EH (cell line): ENCODE measurements around the gene PI3.

Experiments
- DNase-seq: peaks from one replicate; pipeline ENCODE4 v3.0.0-alpha.2; 2015; ENCODE audit warnings: low read depth

The PI3 gene

DNA sequence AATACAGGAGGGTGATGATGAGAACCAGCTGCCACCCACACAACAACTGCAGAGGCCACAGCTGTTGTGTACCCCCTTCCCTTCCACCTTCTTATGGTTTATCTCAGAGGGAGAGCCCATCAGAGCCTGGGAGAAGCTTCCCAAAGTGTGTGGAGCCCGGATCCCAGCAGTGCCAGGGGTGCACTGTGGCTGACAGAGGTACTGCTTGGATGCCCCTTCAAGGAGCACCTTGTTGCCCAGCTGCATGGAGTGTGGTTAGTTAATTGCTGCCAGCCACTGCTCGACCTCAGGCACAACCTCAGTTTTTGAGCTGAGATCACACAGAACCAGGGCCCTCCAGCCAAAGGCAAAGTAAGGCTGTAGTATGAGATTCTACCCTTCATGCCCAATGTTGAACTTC is 13.0 kb downstream of the PI3 start:
- no peak for DNase-seq

DNA sequence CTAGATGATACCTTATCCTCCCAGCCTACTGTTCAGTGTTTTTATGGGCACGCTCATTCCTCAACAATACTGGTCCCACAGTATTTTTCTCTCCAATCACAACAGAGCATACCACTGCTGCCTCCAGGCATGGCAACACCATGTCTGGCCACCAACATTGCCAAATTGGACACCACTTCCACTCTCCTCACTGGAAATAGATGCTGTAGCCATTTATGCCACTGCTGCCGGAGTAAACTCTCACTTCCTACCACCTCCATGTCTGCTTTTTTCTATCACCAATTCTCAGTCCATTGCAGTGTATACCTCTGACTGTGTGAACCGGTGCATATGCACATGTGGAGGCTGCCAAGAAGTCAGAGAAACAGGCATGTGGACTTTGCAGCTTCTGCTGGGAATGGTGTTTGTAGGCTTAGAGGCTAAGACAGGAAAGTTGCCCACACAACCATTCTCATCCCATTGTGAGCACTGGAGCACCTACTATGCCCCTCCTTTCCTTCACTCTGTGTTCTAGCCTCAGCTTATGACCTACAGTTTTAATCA is 14.4 kb downstream of the PI3 start:
- no peak for DNase-seq

DNA sequence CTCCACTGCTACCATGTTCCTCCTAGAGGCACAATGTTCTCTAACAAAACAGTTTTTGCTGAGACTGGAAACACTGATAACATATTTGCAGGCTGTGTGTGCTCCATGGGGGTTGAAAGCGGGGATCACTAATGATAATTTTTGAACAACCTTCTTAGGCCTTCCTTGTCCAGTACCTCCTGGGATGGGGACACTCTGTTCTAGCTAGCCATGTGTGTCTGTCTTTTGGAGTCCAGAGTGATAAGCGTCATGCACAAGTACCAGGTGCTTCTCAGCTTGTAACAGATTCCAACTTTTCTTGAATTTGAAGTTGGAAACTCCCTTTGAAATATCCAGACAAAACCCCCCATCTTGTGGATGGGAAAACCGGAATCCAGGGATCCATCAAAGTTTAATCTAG is 15.2 kb downstream of the PI3 start:
- no peak for DNase-seq

DNA sequence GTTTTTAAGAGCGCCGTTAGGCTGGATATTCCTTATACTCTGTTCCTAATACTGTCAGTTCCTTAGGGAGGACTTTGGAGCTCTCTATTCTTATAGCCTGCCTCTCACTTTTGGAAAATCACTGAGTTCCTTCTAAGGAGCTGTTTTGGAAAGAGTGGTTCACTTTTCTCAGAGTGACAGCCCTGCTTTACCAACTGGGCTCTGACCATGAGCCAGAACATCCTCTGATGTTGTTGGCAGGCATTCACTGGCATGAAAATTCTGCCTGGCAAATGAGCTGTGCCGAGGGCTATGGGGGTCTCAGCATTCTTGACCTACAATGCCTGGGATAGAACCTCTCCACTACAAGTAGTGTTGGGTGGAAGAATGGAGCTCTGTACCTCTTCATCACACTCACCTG is 17.2 kb downstream of the PI3 start:
- no peak for DNase-seq

DNA sequence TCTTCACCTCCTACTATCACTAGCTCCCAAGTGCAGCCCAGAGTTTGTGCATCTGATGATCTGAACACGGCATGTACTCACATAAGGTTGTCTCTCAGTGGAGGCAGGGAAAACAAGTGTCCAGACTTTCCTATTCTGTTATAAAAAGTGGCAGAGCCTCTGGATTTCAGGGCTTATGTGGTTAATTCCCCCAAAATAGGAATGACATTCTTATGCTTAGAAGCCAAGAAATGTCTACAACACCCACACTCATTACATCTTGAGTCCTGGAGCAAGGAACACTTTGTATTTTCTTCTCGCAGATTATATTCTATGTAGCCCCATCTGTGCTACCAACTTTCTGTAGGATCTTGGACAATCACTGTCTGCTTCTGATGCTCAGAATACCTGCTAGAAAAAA is 18.6 kb downstream of the PI3 start:
- DNase-seq = no peak

DNA sequence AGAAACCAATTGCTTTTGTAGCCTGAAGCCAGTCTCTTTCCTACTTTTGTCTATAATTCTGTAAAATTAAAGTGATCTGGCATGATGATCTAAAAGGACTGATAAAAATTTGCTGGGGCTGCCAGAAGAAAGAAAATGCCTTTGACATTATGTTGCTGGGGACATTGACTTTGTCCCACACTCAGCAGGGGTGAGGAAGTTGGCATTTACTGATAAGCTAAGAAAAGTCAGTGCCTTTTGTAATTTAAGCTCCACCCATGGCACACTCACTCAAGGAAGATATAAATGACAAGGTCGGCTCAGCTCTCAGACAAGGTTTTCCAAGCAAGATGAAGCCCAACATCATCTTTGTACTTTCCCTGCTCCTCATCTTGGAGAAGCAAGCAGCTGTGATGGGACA is 32.0 kb downstream of the PI3 start, which contains the start of gene SEMG1:
TSS of gene SEMG1 (plus strand) at position 309 of the 400 bp plus-strand sequence. CDS start at position 330, 21 bp downstream.
- DNase-seq = no peak

DNA sequence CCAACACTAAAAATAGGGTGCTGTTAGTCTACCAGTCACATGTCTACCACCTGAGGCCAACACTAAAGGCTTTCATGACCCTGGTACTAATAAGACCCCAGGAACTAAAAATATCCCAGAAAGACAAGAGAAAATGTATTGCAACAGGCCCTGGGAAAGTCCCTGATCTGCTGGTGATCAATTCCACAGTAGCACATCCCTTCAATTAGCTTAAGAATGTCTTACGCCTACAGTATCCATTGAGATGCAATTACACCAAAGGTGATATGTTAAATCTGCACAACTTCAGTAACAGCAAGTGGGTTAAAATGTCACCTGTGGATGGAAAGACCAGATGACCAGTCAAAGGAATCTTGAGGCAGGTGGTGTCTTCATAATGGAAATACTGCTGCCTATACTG is 35.2 kb downstream of the PI3 start:
- no peak for DNase-seq

DNA sequence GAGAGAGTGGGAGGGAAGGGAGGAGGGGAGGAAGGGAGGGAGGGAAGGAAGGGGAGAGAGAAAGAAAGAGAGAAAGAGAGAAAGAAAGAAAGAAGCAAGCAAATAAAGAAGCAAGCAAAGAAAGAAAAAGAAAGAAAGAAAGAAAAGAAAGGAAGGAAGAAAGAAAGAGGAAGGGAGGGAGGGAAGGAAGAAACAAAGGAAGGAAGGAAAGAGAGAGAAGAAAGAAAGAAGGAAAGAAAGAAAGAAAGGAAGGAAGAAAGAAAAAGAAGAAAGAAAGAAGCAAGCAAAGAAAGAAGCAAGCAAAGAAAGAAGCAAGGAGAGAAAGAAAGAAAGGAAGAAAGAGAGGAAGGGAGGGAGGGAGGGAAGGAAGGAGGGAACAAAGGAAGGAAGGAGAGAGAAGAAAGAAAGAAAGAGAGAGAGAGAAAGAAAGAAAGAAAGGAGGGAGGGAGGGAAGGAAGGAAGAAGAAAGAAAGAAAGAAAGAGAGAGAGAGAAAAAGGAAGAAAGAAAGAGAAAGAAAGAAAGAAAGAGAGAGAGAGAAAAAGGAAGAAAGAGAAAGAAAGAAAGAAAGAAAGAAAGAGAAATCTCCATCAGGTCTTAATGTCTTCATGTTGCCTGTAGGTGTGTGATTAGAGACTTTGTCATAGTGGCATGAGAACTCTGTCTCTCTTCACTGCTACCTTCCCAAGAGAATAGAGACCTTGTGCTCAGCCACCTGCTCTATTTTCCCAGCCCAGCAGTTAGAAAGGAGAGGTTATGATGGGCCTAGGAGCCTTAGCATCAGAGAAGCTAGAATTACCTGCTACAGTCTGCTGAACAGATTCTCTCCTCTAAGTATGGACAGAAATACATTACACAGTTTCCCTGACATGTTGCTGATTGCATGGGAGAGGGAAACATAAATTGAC is 37.1 kb downstream of the PI3 start:
- no peak for DNase-seq

DNA sequence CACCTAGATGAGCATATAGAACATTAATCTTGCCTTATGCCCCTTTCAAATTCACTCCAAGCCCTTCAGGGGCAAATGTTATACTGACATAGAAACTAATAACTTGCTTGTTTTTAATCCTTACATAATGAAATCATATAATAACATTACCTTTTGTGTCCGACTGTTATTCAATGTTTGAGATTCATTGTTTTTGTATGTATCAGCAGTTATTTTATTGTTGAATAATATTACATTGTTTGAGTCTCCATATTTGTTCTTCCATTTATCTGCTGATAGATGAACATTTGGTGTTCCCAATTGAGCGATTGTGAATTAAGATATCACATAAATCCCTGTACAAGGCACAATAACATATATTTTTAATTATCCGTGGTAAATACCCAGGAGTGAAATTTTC is 38.1 kb downstream of the PI3 start:
- DNase-seq = no peak

DNA sequence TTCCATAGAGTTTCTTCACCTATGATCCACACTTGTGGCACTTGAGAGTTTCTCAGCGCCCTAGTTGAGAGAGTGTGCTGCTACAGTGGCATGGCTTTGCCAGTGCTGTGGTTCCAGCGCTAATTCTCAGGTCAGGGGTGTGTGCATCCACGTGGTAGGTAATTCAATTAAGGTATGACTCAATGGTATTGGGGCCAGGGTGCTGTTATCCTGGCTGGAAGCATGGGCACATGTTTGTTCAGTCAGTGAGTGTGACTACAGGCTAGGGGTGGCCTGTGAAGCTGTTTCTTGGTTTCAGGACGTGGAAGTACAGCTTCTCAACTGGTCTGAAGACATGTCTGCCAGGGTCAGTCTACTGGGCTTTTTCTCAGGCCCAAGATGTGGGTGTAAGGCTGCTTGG is 43.4 kb downstream of the PI3 start:
- DNase-seq = no peak

DNA sequence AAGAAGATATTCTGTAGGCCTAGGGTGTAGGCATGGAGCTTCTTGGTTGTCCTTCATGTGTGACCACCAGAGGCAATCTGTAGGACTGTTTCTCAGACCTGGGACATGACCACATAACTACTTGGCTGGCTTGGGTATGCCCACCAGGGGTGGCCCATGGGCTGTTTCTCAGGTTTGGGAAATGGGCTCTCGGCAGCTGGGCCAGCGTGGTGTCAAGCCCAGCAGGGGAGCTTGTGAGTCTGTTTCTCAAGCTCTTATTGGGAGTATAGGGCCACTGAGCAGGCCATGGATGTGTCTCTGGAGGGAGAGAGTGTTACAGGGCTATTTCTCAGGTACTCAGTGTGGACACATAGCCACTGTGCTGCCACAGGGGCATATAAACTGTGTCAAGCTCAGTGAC is 43.9 kb downstream of the PI3 start:
- no peak for DNase-seq

DNA sequence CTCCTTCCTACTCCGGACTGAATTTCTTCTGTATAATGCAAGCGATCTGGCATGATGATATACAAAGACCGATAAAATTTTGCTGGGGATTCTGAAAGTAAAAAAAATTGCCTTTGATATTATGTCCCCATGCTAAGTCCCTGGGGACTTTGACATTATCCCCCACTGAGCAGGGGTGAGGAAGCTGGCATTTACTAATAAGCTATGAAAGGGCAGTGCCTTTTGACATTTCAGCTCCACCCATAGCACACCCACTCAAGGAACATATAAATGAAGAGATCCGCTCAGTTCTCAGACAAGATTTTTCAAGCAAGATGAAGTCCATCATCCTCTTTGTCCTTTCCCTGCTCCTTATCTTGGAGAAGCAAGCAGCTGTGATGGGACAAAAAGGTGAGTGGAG is 46.4 kb downstream of the PI3 start, which contains the start of gene SEMG2:
TSS of gene SEMG2 (plus strand) at position 298 of the 400 bp plus-strand sequence. CDS start at position 315, 17 bp downstream.
- DNase-seq = no peak

DNA sequence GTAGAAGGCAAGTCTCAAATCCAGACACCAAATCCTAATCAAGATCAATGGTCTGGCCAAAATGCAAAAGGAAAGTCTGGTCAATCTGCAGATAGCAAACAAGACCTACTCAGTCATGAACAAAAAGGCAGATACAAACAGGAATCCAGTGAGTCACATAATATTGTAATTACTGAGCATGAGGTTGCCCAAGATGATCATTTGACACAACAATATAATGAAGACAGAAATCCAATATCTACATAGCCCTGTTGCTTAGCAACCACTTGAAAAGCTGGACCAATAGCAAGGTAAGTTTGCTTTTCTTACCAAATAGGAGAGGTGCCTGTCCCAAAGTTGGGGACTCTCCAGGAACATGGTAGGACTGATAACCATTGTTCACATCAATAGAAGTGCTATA is 48.4 kb downstream of the PI3 start:
- DNase-seq = no peak
